Ishikawa (cell line): ENCODE results near the gene NUP210L.

Experiments
- EGR1 ChIP-seq: IDR thresholded peaks from 2 replicates; pipeline ENCODE4 v1.6.1; 2012
- EP300 ChIP-seq: IDR thresholded peaks from 2 replicates; pipeline ENCODE4 v1.6.1; 2012; ENCODE audit warnings: borderline replicate concordance
- RAD21 ChIP-seq: IDR thresholded peaks from 2 replicates; pipeline ENCODE4 v1.6.1; 2012; ENCODE audit warnings: low read depth
- TAF1 ChIP-seq: IDR thresholded peaks from 2 replicates; pipeline ENCODE4 v1.6.1; 2012; ENCODE audit warnings: low read depth, mild to moderate bottlenecking
- TCF12 ChIP-seq: IDR thresholded peaks from 2 replicates; pipeline ENCODE4 v1.6.1; 2012; ENCODE audit warnings: low read depth
- TF ChIP-seq, protein P1 (sequence below): IDR thresholded peaks from 2 replicates; pipeline ENCODE4 v1.6.1; 2012

DNA sequence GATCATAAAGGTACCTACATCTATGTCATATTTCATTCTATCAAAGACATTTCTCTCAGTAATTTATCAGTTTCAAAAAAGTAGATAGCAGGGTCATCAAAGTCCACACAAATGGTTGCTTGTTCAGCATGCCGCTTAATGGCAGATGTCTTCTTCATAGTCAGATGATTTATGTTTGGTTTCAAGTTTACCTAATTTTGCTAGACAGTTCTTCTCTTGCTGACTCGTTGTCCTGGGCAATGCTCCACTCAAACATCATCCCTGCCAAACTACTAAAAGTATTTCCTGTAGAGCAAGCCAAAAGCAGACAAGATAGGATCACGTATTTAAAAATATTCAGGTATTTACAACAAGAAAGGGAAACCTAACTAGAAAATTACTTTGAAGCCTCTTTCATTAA, 13.6 kb downstream of the NUP210L start:
- TF ChIP-seq EP300 (no peak), TCF12 (no peak), RAD21 (no peak), EGR1 (no peak), TAF1 (no peak)
- TF ChIP-seq, protein P1, sequence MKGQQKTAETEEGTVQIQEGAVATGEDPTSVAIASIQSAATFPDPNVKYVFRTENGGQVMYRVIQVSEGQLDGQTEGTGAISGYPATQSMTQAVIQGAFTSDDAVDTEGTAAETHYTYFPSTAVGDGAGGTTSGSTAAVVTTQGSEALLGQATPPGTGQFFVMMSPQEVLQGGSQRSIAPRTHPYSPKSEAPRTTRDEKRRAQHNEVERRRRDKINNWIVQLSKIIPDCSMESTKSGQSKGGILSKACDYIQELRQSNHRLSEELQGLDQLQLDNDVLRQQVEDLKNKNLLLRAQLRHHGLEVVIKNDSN: no peak
